HEK293T (cell line): ENCODE measurements around the gene LONP2.

Experiments used
- CTCF ChIA-PET: fragments of 350-600 bp; formaldehyde crosslinking; extraction: SDS; loops from one replicate; lab custom pipeline; 2021; ENCODE audit warnings: antibody characterized with exemption, inconsistent platforms; lab: Yijun Ruan, JAX
- POLR2A ChIA-PET: fragments of 350-600 bp; formaldehyde crosslinking; extraction: SDS; loops from one replicate; lab custom pipeline; 2020; ENCODE audit warnings: antibody characterized with exemption, inconsistent platforms; lab: Yijun Ruan, JAX
- DNase-seq: peaks from one replicate; pipeline ENCODE4 v3.0.0; 2012; ENCODE audit warnings: mixed read lengths; ENCODE audit errors: extremely low spot score
- ARNT ChIP-seq: fragments of 450-650 bp; IDR thresholded peaks from 2 replicates; pipeline ENCODE4 v1.6.1; 2017; ENCODE audit warnings: mild to moderate bottlenecking
- BHLHE40 ChIP-seq: fragments of 450-650 bp; IDR thresholded peaks from 2 replicates; pipeline ENCODE4 v1.6.1; 2016; ENCODE audit warnings: mild to moderate bottlenecking, moderate library complexity, borderline replicate concordance
- CTBP1 ChIP-seq: fragments of 450-650 bp; IDR thresholded peaks from 2 replicates; pipeline ENCODE4 v1.6.1; 2016; ENCODE audit warnings: borderline replicate concordance
- ELF4 ChIP-seq: fragments of 450-650 bp; IDR thresholded peaks from 2 replicates; pipeline ENCODE4 v1.6.1; 2017; ENCODE audit warnings: antibody characterized with exemption
- FOXA1 ChIP-seq: fragments of 450-650 bp; IDR thresholded peaks from 2 replicates; pipeline ENCODE4 v1.6.1; 2016; ENCODE audit warnings: mild to moderate bottlenecking
- FOXK2 ChIP-seq: fragments of 450-650 bp; IDR thresholded peaks from 2 replicates; pipeline ENCODE4 v1.6.1; 2016; ENCODE audit warnings: mild to moderate bottlenecking
- FOXM1 ChIP-seq: fragments of 450-650 bp; IDR thresholded peaks from 2 replicates; pipeline ENCODE4 v1.6.1; 2017; ENCODE audit warnings: mild to moderate bottlenecking, borderline replicate concordance
- HDGF ChIP-seq: fragments of 450-650 bp; IDR thresholded peaks from 2 replicates; pipeline ENCODE4 v1.6.1; 2017; ENCODE audit warnings: antibody characterized with exemption, borderline replicate concordance
- L3MBTL2 ChIP-seq: fragments of 450-650 bp; conservative IDR thresholded peaks from 2 replicates; pipeline ENCODE4 v1.6.1; 2016; ENCODE audit warnings: mild to moderate bottlenecking
- LEF1 ChIP-seq: fragments of 450-650 bp; IDR thresholded peaks from 2 replicates; pipeline ENCODE4 v1.6.1; 2017; ENCODE audit warnings: mild to moderate bottlenecking, borderline replicate concordance
- NFRKB ChIP-seq: fragments of 450-650 bp; IDR thresholded peaks from 2 replicates; pipeline ENCODE4 v1.6.1; 2016; ENCODE audit warnings: mild to moderate bottlenecking, moderate library complexity
- PKNOX1 ChIP-seq: fragments of 450-650 bp; IDR thresholded peaks from 2 replicates; pipeline ENCODE4 v1.6.1; 2016
- SP1 ChIP-seq: fragments of 450-650 bp; IDR thresholded peaks from 2 replicates; pipeline ENCODE4 v1.6.1; 2017
- SUZ12 ChIP-seq: fragments of 450-650 bp; IDR thresholded peaks from 2 replicates; pipeline ENCODE4 v1.6.1; 2016; ENCODE audit warnings: mild to moderate bottlenecking
- TARDBP ChIP-seq: fragments of 450-650 bp; IDR thresholded peaks from 2 replicates; pipeline ENCODE4 v1.6.1; 2016
- ZNF384 ChIP-seq: fragments of 450-650 bp; IDR thresholded peaks from 2 replicates; pipeline ENCODE4 v1.6.1; 2016

Gene LONP2

GRCh38 chr16:48361540-48362144, 117.5 kb downstream of the LONP2 start:
- POLR2A ChIA-PET, result no interaction called here
- no peak for TF ChIP-seq ZNF384
- TF ChIP-seq ARNT, result no peak
- TF ChIP-seq CTBP1, result no peak
- TF ChIP-seq TARDBP, result no peak
- TF ChIP-seq NFRKB, result no peak
- TF ChIP-seq LEF1, result no peak
- no peak for DNase-seq
- CTCF ChIA-PET, result no interaction called here

GRCh38 chr16:48365025-48365600, 121.0 kb downstream of the LONP2 start:
- POLR2A ChIA-PET, result interaction anchor here (0.6 to 4.1 kb wide), 10 partner anchors 8 to 266 kb away, joined by 3 to 44 read pairs (median 4); partner anchors contain the start of gene SIAH1
- DNase-seq, result no peak
- TF ChIP-seq FOXA1, result no peak
- no peak for TF ChIP-seq FOXM1
- no peak for TF ChIP-seq LEF1
- no peak for TF ChIP-seq PKNOX1
- TF ChIP-seq NFRKB, result no peak
- no peak for TF ChIP-seq L3MBTL2
- TF ChIP-seq CTBP1, result no peak
- TF ChIP-seq ARNT, result no peak
- TF ChIP-seq BHLHE40, result no peak
- TF ChIP-seq HDGF, result no peak
- TF ChIP-seq SUZ12, result no peak
- TF ChIP-seq ELF4, result no peak
- CTCF ChIA-PET, result interaction anchor here (0.7 to 1.9 kb wide), 3 partner anchors 10 to 265 kb away, joined by 3 to 5 read pairs (median 4); no protein-coding TSS in a partner anchor

GRCh38 chr16:48365601-48366164, 121.6 kb downstream of the LONP2 start:
- CTCF ChIA-PET, result interaction anchor here (0.7 to 1.9 kb wide), 2 partner anchors 257 to 265 kb away, joined by 4 to 5 read pairs; no protein-coding TSS in a partner anchor
- POLR2A ChIA-PET, result interaction anchor here (0.6 to 4.1 kb wide), 10 partner anchors 9 to 919 kb away, joined by 3 to 44 read pairs (median 4); partner anchors contain the start of gene SIAH1
- DNase-seq, result peak; percentile 82
- TF ChIP-seq SUZ12 (no peak), LEF1 (no peak), FOXK2 (no peak), CTBP1 (no peak), ELF4 (no peak), ZNF384 (no peak), NFRKB (no peak), FOXA1 (no peak), TARDBP (no peak), ARNT (no peak), FOXM1 (no peak; the same call in 1 of the 2 replicates), HDGF (no peak), PKNOX1 (no peak), L3MBTL2 (no peak), SP1 (no peak), BHLHE40 (no peak)

- TF ChIP-seq CTBP1, result 0 out of 2 replicates have a peak, but pooled peaks have one; percentile 40
- TF ChIP-seq ARNT, result peak; percentile 87
- no peak for TF ChIP-seq L3MBTL2
- 0 out of 2 replicates have a peak, but pooled peaks have one; percentile 21 for TF ChIP-seq PKNOX1
- no peak for TF ChIP-seq SP1
- no peak for TF ChIP-seq HDGF
- TF ChIP-seq FOXA1, result no peak
- POLR2A ChIA-PET, result interaction anchor here (0.6 to 4.1 kb wide), 8 partner anchors 9 to 918 kb away, joined by 3 to 44 read pairs (median 4); partner anchors contain the start of gene SIAH1
- DNase-seq, result peak; percentile 57
- CTCF ChIA-PET, result interaction anchor here (0.7 to 1.9 kb wide), 2 partner anchors 257 to 264 kb away, joined by 4 to 5 read pairs; no protein-coding TSS in a partner anchor
These were observed 122.3 kb downstream of the LONP2 start for GRCh38 chr16:48366165-48367093.

- ChIA-PET POLR2A (interaction anchor here (4.1 kb wide), 1 partner anchor 17 kb away, joined by 44 read pairs; the partner anchor contains the start of gene SIAH1), CTCF (no interaction called here)
- TF ChIP-seq CTBP1 (no peak), HDGF (no peak), BHLHE40 (no peak), LEF1 (no peak), ELF4 (no peak), NFRKB (no peak), FOXM1 (no peak), FOXK2 (no peak), ZNF384 (no peak), PKNOX1 (no peak), SUZ12 (no peak), TARDBP (no peak), SP1 (no peak), ARNT (no peak), FOXA1 (no peak), L3MBTL2 (no peak)
- no peak for DNase-seq
These were observed 123.4 kb downstream of the LONP2 start for GRCh38 chr16:48367441-48368049.
